Spleen (tissue), 11 donors: ENCODE data around the gene HRH1. TPM values are rescaled to one million over a fixed set of nuclear protein-coding genes. Genes with fewer than 3 reads are reported as not detected.
A peak's percentile ranks its signal among the peaks of the same experiment; 100 is the strongest.
"Not testable (repeated sequence)": the region's sequence is repeated elsewhere in the genome, so short reads cannot be mapped to it uniquely, and the experiment has no call there.

Experiments
- DNase-seq: peaks from one replicate; pipeline ENCODE4 v3.0.0-alpha.2; 2020
- H3K27ac ChIP-seq, 8 donors: fragments of 200-600 bp; sonication (generic) in 7 of 8; 1 replicate in 4 of 8; 2 replicates in 4 of 8; pipeline versions ENCODE4 v1.5.0 to v1.8.0; 2016 to 2021; ENCODE audit warnings: inconsistent platforms in 4 of 8, mild to moderate bottlenecking in 4 of 8, moderate library complexity in 1 of 8
- H3K27me3 ChIP-seq, 7 donors: fragments of 200-600 bp; sonication (generic) in 6 of 7; replicated peaks in 1 of 7; 1 replicate in 4 of 7; 2 replicates in 3 of 7; pipeline versions ENCODE4 v1.5.0 to v1.8.0; 2016 to 2021; ENCODE audit warnings: inconsistent platforms in 3 of 7, mild to moderate bottlenecking in 1 of 7
- H3K36me3 ChIP-seq, 6 donors: fragments of 200-600 bp; sonication (generic) in 5 of 6; 1 replicate in 4 of 6; 2 replicates in 2 of 6; pipeline versions ENCODE4 v1.5.0 to v1.8.0; 2016 to 2021; ENCODE audit warnings: inconsistent platforms in 2 of 6
- H3K4me1 ChIP-seq, 6 donors: fragments of 200-600 bp; sonication (generic) in 5 of 6; 1 replicate in 3 of 6; 2 replicates in 3 of 6; pipeline versions ENCODE4 v1.5.0 to v1.8.0; 2016 to 2021; ENCODE audit warnings: inconsistent platforms in 3 of 6
- H3K4me3 ChIP-seq, 8 donors: fragments of 200-600 bp; sonication (generic) in 7 of 8; 1 replicate in 4 of 8; 2 replicates in 4 of 8; pipeline versions ENCODE4 v1.5.0 to v1.8.0; 2016 to 2021; ENCODE audit warnings: inconsistent platforms in 4 of 8, mild to moderate bottlenecking in 4 of 8, moderate library complexity in 2 of 8
- H3K9me3 ChIP-seq, 8 donors: fragments of 200-600 bp; sonication (generic) in 7 of 8; 1 replicate in 4 of 8; 2 replicates in 4 of 8; pipeline versions ENCODE4 v1.5.0 to v1.8.0; 2016 to 2021; ENCODE audit warnings: inconsistent platforms in 4 of 8
- POLR2A ChIP-seq, 3 donors: fragments of 450-650 bp; IDR thresholded peaks; one replicate each; pipeline ENCODE4 v1.5.1; 2017; ENCODE audit warnings: antibody characterized with exemption in 3 of 3, mild to moderate bottlenecking in 1 of 3
- POLR2AphosphoS5 ChIP-seq, 3 donors: sonication (generic); formaldehyde crosslinking; IDR thresholded peaks; one replicate each; pipeline ENCODE4 v1.5.1; 2017; ENCODE audit warnings: antibody characterized with exemption in 3 of 3
- WGBS, 5 donors: extraction: QIAGEN DNeasy Blood & Tissue Kit in 3 of 5; methylation state at CpG; one replicate each; pipeline versions ENCODE4 v1.1.5 to v1.1.7; 2013 to 2018; 5-methylcytosine and 5-hydroxymethylcytosine counted together
- intact Hi-C: fragments of 100-400 bp; cut with DNase I; formaldehyde crosslinking; loops from one replicate; pipeline ENCODE4 v1.15.0; 2023; ENCODE audit warnings: low total_unique reads
- polyA plus RNA-seq, 3 donors: library from polyadenylated mRNA; stranded (reverse); fragments of 200-250 nt; gene quantifications; one replicate each; pipeline ENCODE4 v1.2.1, GENCODE V29; 2013
- total RNA-seq, 7 donors: library from RNA; depleted of rRNA in 3 of 7; stranded (reverse); fragments of >200 nt in 3 of 7; fragmentation: NEBNext Ultra II Directional in 4 of 7; extraction: Animal tissue kit (Norgen Biotek cat#: 25700) in 4 of 7; gene quantifications; one replicate each; pipeline versions ENCODE4 v1.1.0 to v1.2.1, GENCODE V29; 2016 to 2021
- TF ChIP-seq, protein P1 (sequence below), 11 experiments: fragments of 200-600 bp in 7 of 11; fragments of 450-650 bp in 4 of 11; sonication (generic) in 4 of 11; IDR thresholded peaks in 8 of 11; conservative IDR thresholded peaks in 3 of 11; 1 replicate in 7 of 11; 2 replicates in 4 of 11; pipeline versions ENCODE4 v1.4.0 to v1.8.0; 2016 to 2021; ENCODE audit warnings: antibody characterized with exemption in 11 of 11, inconsistent platforms in 4 of 11, mild to moderate bottlenecking in 1 of 11
- donor health status: healthy with polysubstance abuse.
- donor health status: DM: no; HTN: no; CAD: no; lungs with moderate emphysema.
- donor health status: DM: no; HTN: no; CAD: no.
- donor health status: Bipolar disorder and iron deficiency.
- donor health status: healthy.
- donor health status: DM: no; HTN: no; CAD: no.
- donor health status: DM: yes; HTN: yes; CAD: no.

Gene HRH1
- total and polyA plus RNA-seq, 10 donors, result 0.15 to 4.4 (median 1.8) TPM

- peaks cover 0 to 17% (median 0%) of the 10 kb centered on the region in 6 donors for H3K4me1 ChIP-seq
- TF ChIP-seq POLR2AphosphoS5 (IDR thresholded peaks at IDR 0.05) (no peak), POLR2A (IDR thresholded peaks at IDR 0.05) (no peak)
- TF ChIP-seq, protein P1, sequence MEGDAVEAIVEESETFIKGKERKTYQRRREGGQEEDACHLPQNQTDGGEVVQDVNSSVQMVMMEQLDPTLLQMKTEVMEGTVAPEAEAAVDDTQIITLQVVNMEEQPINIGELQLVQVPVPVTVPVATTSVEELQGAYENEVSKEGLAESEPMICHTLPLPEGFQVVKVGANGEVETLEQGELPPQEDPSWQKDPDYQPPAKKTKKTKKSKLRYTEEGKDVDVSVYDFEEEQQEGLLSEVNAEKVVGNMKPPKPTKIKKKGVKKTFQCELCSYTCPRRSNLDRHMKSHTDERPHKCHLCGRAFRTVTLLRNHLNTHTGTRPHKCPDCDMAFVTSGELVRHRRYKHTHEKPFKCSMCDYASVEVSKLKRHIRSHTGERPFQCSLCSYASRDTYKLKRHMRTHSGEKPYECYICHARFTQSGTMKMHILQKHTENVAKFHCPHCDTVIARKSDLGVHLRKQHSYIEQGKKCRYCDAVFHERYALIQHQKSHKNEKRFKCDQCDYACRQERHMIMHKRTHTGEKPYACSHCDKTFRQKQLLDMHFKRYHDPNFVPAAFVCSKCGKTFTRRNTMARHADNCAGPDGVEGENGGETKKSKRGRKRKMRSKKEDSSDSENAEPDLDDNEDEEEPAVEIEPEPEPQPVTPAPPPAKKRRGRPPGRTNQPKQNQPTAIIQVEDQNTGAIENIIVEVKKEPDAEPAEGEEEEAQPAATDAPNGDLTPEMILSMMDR (IDR thresholded peaks at IDR 0.05 in 8 of 11, conservative IDR thresholded peaks at IDR 0.05 in 3 of 11), result no peak
- no peak overlapping the region for H3K4me3 ChIP-seq
- peaks cover 0 to 26% (median 0%) of the 10 kb centered on the region in 7 donors for H3K27me3 ChIP-seq
- no peak overlapping the region for H3K27ac ChIP-seq
- intact Hi-C loops, result no loop called here
- DNase-seq, result peak; percentile 29
- H3K9me3 ChIP-seq, result no peaks in the 10 kb centered on the region
- 71 to 79% (median 78%) methylated on average over 6 of the region's 6 CpGs for WGBS, 5 donors
- H3K36me3 ChIP-seq, result no peaks in the 10 kb centered on the region
These were observed 8.4 kb downstream of the HRH1 start for GRCh38 chr3:11162401-11163345.

DNA sequence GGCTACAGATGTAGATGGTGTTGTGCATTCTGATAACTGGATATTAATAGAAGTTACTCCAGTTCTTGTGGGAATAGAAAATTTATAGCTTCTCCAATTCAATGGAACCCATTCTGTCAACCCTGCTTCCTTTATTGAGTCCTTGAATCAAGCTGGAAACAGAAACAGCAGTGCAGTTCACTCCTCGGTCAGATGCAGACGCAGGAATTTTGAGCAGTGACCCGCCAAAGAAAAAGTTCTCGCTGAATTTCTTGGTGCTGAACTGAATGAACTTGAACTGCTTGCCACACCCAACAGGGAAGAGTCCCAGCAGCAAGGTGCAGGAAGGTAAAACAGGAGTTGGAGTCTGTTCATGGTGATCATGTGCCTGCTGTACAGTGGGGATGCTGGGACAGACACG, 10.3 kb downstream of the HRH1 start:
- peaks cover 0 to 10% (median 0%) of the 10 kb centered on the region in 6 donors for H3K4me1 ChIP-seq
- no peak overlapping the region for H3K27ac ChIP-seq
- intact Hi-C loops, result no loop called here
- H3K27me3 ChIP-seq, result peaks cover 0 to 19% (median 0%) of the 10 kb centered on the region in 7 donors
- H3K36me3 ChIP-seq, result no peaks in the 10 kb centered on the region
- H3K4me3 ChIP-seq, result no peak overlapping the region
- WGBS, 5 donors, result 39 to 50% (median 46%) methylated on average over 5 of the region's 5 CpGs
- TF ChIP-seq, protein P1 (IDR thresholded peaks at IDR 0.05 in 8 of 11, conservative IDR thresholded peaks at IDR 0.05 in 3 of 11), result no peak
- no peak for TF ChIP-seq POLR2A (IDR thresholded peaks at IDR 0.05)
- no peak for TF ChIP-seq POLR2AphosphoS5 (IDR thresholded peaks at IDR 0.05)
- no peak for DNase-seq
- no peaks in the 10 kb centered on the region for H3K9me3 ChIP-seq

DNA sequence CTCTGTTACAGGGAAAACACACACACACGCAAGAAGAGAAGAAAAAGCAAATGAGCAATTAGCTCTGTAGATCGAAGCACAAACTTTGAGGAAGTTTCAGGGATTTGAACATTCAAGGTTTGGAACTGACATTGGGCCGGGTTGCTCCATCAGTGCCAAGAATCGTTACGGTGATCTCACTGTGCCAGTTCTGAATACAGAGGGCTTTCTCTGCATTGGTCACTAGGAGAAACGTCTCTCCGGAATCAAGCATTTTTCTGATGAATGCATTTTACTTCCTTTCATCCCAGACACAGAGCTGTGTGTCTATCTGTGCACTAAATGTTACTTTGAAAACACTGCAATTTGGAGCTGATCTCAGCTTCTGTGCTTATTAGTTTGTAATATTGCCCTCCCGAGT, 11.2 kb downstream of the HRH1 start:
- Histone ChIP-seq H3K27ac (no peak overlapping the region), H3K27me3 (peaks cover 0 to 16% (median 0%) of the 10 kb centered on the region in 7 donors), H3K4me3 (no peak overlapping the region), H3K4me1 (peaks cover 0 to 1% (median 0%) of the 10 kb centered on the region in 6 donors), H3K36me3 (no peaks in the 10 kb centered on the region), H3K9me3 (no peaks in the 10 kb centered on the region)
- DNase-seq, result no peak
- TF ChIP-seq POLR2AphosphoS5 (IDR thresholded peaks at IDR 0.05) (no peak), POLR2A (IDR thresholded peaks at IDR 0.05) (no peak)
- TF ChIP-seq, protein P1 (IDR thresholded peaks at IDR 0.05 in 8 of 11, conservative IDR thresholded peaks at IDR 0.05 in 3 of 11), result no peak
- WGBS, 5 donors, result 82 to 90% (median 83%) methylated on average over 8 of the region's 8 CpGs
- intact Hi-C loops, result no loop called here

- H3K36me3 ChIP-seq, H3K4me1 ChIP-seq, H3K9me3 ChIP-seq, intact Hi-C loops, H3K4me3 ChIP-seq, H3K27ac ChIP-seq, H3K27me3 ChIP-seq: not testable (repeated sequence)
- WGBS, 5 donors, result 74 to 91% (median 79%) methylated on average over 9 to 12 of the region's 12 CpGs
- DNase-seq, result peak; percentile 54
These were observed 12.6 kb downstream of the HRH1 start for GRCh38 chr3:11166807-11167400.
